HepG2 (cell line): ENCODE measurements around the gene SERTAD2. TPM values are rescaled to one million over a fixed set of nuclear protein-coding genes. Genes with fewer than 3 reads are reported as not detected.

Experiments used
- ATAC-seq: fragments of 200-7000 bp; cut with Tn5 transposase; 3 replicates; pipeline ENCODE4 v1.9.1; 2020; ENCODE audit warnings: mild to moderate bottlenecking, moderate library complexity
- BruUV-seq: library from RNA; stranded (reverse); fragments of 400-500 nt; replicated peaks from 2 replicates; lab custom pipeline; 2021; lab: Mats Ljungman, UMichigan
- CTCF ChIA-PET: fragments of 300-600 bp; formaldehyde crosslinking; extraction: SDS; loops from one replicate; lab custom pipeline; 2021; ENCODE audit warnings: low total read pairs, inconsistent platforms, low intra/inter-chr PET ratio; lab: Yijun Ruan, JAX
- POLR2A ChIA-PET: fragments of 350-600 bp; sonication (Branson Sonifier 250); formaldehyde crosslinking; loops from one replicate; lab custom pipeline; 2020; ENCODE audit warnings: antibody characterized with exemption, inconsistent platforms; lab: Yijun Ruan, JAX
- DNase-seq: peaks from one replicate; pipeline ENCODE4 v3.0.0-alpha.2; 2015; ENCODE audit warnings: low spot score
- FAIRE-seq: peaks from 3 replicates; lab custom pipeline; 2011; peaks lifted over from hg19 to GRCh38; lab: Jason Lieb, UNC
- H2AFZ ChIP-seq: one replicate; pipeline ENCODE4 v1.6.1; 2011; ENCODE audit warnings: low read length, inconsistent platforms
- H3K27ac ChIP-seq: fragments of 300-600 bp; 3 replicates; pipeline ENCODE4 v1.8.0; 2011; ENCODE audit warnings: mixed run types, mild to moderate bottlenecking, mixed read lengths, low read length, inconsistent platforms; ENCODE audit not compliant: insufficient read depth; ENCODE audit errors: extremely low read length
- H3K27me3 ChIP-seq, 2 experiments: fragments of 200-600 bp in 1 of 2; 2 replicates in 1 of 2; 3 replicates in 1 of 2; pipeline versions ENCODE4 v1.6.0 to v1.8.0; 2011; ENCODE audit warnings: low read length in 2 of 2, mild to moderate bottlenecking in 2 of 2, moderate library complexity in 2 of 2, inconsistent platforms in 1 of 2; ENCODE audit not compliant: insufficient read depth in 2 of 2, control insufficient read depth in 1 of 2
- H3K36me3 ChIP-seq, 2 experiments: fragments of 200-600 bp in 1 of 2; replicated peaks in 1 of 2; 2 replicates in 1 of 2; 3 replicates in 1 of 2; pipeline versions ENCODE4 v1.5.1 to v1.8.0; 2011; ENCODE audit warnings: low read length in 2 of 2, inconsistent platforms in 1 of 2; ENCODE audit not compliant: insufficient read depth in 2 of 2, control insufficient read depth in 1 of 2
- H3K4me1 ChIP-seq: 2 replicates; pipeline ENCODE4 v1.5.1; 2012; ENCODE audit warnings: low read length, inconsistent platforms; ENCODE audit not compliant: insufficient read depth
- H3K4me2 ChIP-seq: 2 replicates; pipeline ENCODE4 v1.6.0; 2011; ENCODE audit warnings: low read depth, low read length, inconsistent platforms
- H3K4me3 ChIP-seq, 3 experiments: fragments of 200-600 bp in 1 of 3; sonication (generic), shearing (Covaris generic) in 1 of 3; replicated peaks in 1 of 3; 2 replicates each; pipeline ENCODE4 v1.5.1; 2011 to 2016; ENCODE audit warnings: low read length in 3 of 3, inconsistent platforms in 2 of 3, low read depth in 2 of 3, mild to moderate bottlenecking in 2 of 3, control low read depth in 1 of 3, mixed read lengths in 1 of 3; ENCODE audit not compliant: insufficient read depth in 1 of 3
- H3K79me2 ChIP-seq: one replicate; pipeline ENCODE4 v1.6.1; 2011; ENCODE audit warnings: low read length, inconsistent platforms; ENCODE audit not compliant: insufficient read depth
- H3K9ac ChIP-seq: 2 replicates; pipeline ENCODE4 v1.6.0; 2011; ENCODE audit warnings: mild to moderate bottlenecking, low read depth, low read length, inconsistent platforms; ENCODE audit not compliant: insufficient read depth
- H3K9me3 ChIP-seq: 2 replicates; pipeline ENCODE4 v1.5.1; 2012; ENCODE audit warnings: mild to moderate bottlenecking, low read length
- H4K20me1 ChIP-seq: 2 replicates; pipeline ENCODE4 v1.6.0; 2011; ENCODE audit warnings: inconsistent platforms, mild to moderate bottlenecking, low read length, moderate library complexity; ENCODE audit not compliant: insufficient read depth
- BCL6 ChIP-seq: IDR thresholded peaks from 2 replicates; pipeline ENCODE4 v1.6.1; 2016; ENCODE audit warnings: missing genetic modification reagents, missing compliant biosample characterization
- E2F2 ChIP-seq: sonication (generic); formaldehyde crosslinking; IDR thresholded peaks from 2 replicates; pipeline ENCODE4 v1.4.0; 2020; ENCODE audit warnings: missing genetic modification reagents, borderline replicate concordance
- HNF4A ChIP-seq: sonication (generic); formaldehyde crosslinking; IDR thresholded peaks from 2 replicates; pipeline ENCODE4 v1.4.0; 2020; ENCODE audit warnings: missing genetic modification reagents
- LCORL ChIP-seq, 2 experiments: fragments of 450-650 bp in 1 of 2; sonication (generic) in 1 of 2; formaldehyde crosslinking in 1 of 2; IDR thresholded peaks; 2 replicates each; pipeline versions ENCODE4 v1.5.0 to v1.6.1; 2017 to 2020; ENCODE audit warnings: antibody characterized with exemption in 1 of 2, missing genetic modification reagents in 1 of 2
- MTA1 ChIP-seq: sonication (generic); formaldehyde crosslinking; IDR thresholded peaks from 2 replicates; pipeline ENCODE4 v1.4.0; 2020; ENCODE audit warnings: missing genetic modification reagents, mild to moderate bottlenecking, borderline replicate concordance
- PCBP2 ChIP-seq: fragments of 200-400 bp; formaldehyde crosslinking; optimal IDR thresholded peaks from 2 replicates; pipeline ENCODE3; 2018; ENCODE audit warnings: low read length, low read depth; ENCODE audit not compliant: poor library complexity, severe bottlenecking
- SOX6 ChIP-seq, 2 experiments: fragments of 450-650 bp in 1 of 2; sonication (generic) in 1 of 2; formaldehyde crosslinking in 1 of 2; IDR thresholded peaks; 2 replicates each; pipeline versions ENCODE4 v1.4.0 to v1.6.1; 2017 to 2020; ENCODE audit warnings: antibody characterized with exemption in 1 of 2, mild to moderate bottlenecking in 1 of 2, missing genetic modification reagents in 1 of 2
- SRSF4 ChIP-seq: fragments of 200-400 bp; formaldehyde crosslinking; IDR thresholded peaks from one replicate; pipeline ENCODE4 v1.6.1; 2018; ENCODE audit warnings: mild to moderate bottlenecking, low read depth, low read length, moderate library complexity; ENCODE audit not compliant: poor library complexity, severe bottlenecking
- TBL1XR1 ChIP-seq: fragments of 150-350 bp; IDR thresholded peaks from 2 replicates; pipeline ENCODE4 v1.6.1; 2014; ENCODE audit warnings: borderline replicate concordance, low read length; ENCODE audit not compliant: partially characterized antibody
- ZBTB25 ChIP-seq: IDR thresholded peaks from 2 replicates; pipeline ENCODE4 v1.6.1; 2018; ENCODE audit warnings: missing genetic modification reagents
- ZFP62 ChIP-seq: sonication (generic); formaldehyde crosslinking; IDR thresholded peaks from 2 replicates; pipeline ENCODE4 v1.4.0; 2020; ENCODE audit warnings: missing genetic modification reagents
- ZHX1 ChIP-seq: sonication (generic); formaldehyde crosslinking; IDR thresholded peaks from 2 replicates; pipeline ENCODE4 v1.8.1; 2022; ENCODE audit warnings: low read depth, mild to moderate bottlenecking, missing genetic modification reagents
- ZNF704 ChIP-seq: sonication (generic); formaldehyde crosslinking; IDR thresholded peaks from 2 replicates; pipeline ENCODE4 v1.8.1; 2023; ENCODE audit warnings: mild to moderate bottlenecking, inconsistent platforms, moderate library complexity, missing genetic modification reagents, borderline replicate concordance
- in situ Hi-C: cut with HindIII; loops from 2 replicates; pipeline ENCODE4 v1.10.0; 2017; ENCODE audit warnings: low pct_unique_long_range_greater_than_20kb; ENCODE audit not compliant: extremely low pct_ligation_motif_present
- intact Hi-C: fragments of 100-400 bp; cut with micrococcal nuclease; formaldehyde crosslinking; loops from one replicate; pipeline ENCODE4 v1.10.0; 2022; ENCODE audit not compliant: unreplicated experiment
- polyA plus RNA-seq, 8 experiments: library from polyadenylated mRNA; depleted of rRNA in 3 of 8; stranded (reverse) in 7 of 8; unstranded in 1 of 8; fragments of >200 nt; fragmentation: Illumina TruSeq in 4 of 8; extraction: Trizol in 4 of 8; gene quantifications; 2 replicates each; pipeline versions ENCODE4 v1.2.1 to v1.2.3, GENCODE V29; 2011 to 2016; ENCODE audit warnings: low read depth in 4 of 8, missing spikeins in 1 of 8, mixed read lengths in 1 of 8; ENCODE audit not compliant: insufficient read depth in 1 of 8
- total RNA-seq, 5 experiments: library from RNA; depleted of rRNA; stranded (reverse); fragments of >200 nt; fragmentation: Illumina TruSeq; extraction: Trizol; gene quantifications; 2 replicates each; pipeline ENCODE4 v1.2.3, GENCODE V29; 2016; ENCODE audit warnings: low read depth in 1 of 5
- TF ChIP-seq, protein P1 (sequence below): sonication (generic); formaldehyde crosslinking; IDR thresholded peaks from 2 replicates; pipeline ENCODE4 v1.4.0; 2020; ENCODE audit warnings: mild to moderate bottlenecking, missing genetic modification reagents, borderline replicate concordance

SERTAD2 gene
- total and polyA plus RNA-seq, 2 of the 13 experiments (the other 11 are each of a cell fraction or from before 2014, with no cell fraction given): 6.7 to 22.6 TPM

DNA sequence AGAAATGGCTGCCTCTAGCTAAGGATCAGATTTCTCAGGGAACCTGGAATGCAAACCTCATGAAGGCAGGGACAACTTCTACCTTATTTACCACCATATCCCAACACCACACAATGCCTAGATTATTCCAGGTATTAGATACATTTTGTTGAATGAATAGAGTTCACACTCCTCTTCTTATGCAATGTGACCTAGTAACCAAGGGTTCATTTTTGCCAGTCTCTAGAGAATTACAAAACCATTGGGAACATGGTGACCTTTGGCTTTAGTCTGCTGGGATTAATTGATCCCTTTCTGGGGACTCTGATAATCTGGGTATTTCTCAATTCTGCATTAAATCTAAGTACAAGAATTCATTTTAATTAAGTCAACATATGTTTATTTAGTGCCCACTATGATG lies 35.2 kb upstream of the SERTAD2 start:
- Histone ChIP-seq H3K27ac (no peak overlapping the region), H3K4me1 (peaks cover 39% of the 10 kb centered on the region), H3K4me2 (no peak overlapping the region), H3K36me3 (no peaks in the 10 kb centered on the region), H3K79me2 (no peaks in the 10 kb centered on the region), H4K20me1 (no peaks in the 10 kb centered on the region), H3K27me3 (no peaks in the 10 kb centered on the region), H3K4me3 (no peak overlapping the region), H3K9ac (no peak overlapping the region), H3K9me3 (peaks cover 9% of the 10 kb centered on the region), H2AFZ (no peak overlapping the region)
- CTCF ChIA-PET: no interaction called here
- ATAC-seq: no peak
- intact Hi-C loops: loop anchor here (5.0 kb wide), 2 partner anchors 37 to 43 kb away; partner anchors contain the start of gene SERTAD2
- in situ Hi-C loops: no loop called here
- peak; percentile 59 for DNase-seq
- no TSS peak for BruUV-seq
- POLR2A ChIA-PET: interaction anchor here (0.6 to 1.7 kb wide), 3 partner anchors 35 to 62 kb away, joined by 3 to 17 read pairs (median 3); partner anchors contain the start of gene SERTAD2
- FAIRE-seq: no peak
- no peak for TF ChIP-seq MTA1 (CRISPR knock-in tag)
- TF ChIP-seq ZBTB25 (CRISPR knock-in tag): 0 out of 2 replicates have a peak, but pooled peaks have one; percentile 13
- no peak for TF ChIP-seq ZHX1 (CRISPR knock-in tag)
- TF ChIP-seq BCL6 (CRISPR knock-in tag): peak; percentile 86
- TF ChIP-seq, protein P1, sequence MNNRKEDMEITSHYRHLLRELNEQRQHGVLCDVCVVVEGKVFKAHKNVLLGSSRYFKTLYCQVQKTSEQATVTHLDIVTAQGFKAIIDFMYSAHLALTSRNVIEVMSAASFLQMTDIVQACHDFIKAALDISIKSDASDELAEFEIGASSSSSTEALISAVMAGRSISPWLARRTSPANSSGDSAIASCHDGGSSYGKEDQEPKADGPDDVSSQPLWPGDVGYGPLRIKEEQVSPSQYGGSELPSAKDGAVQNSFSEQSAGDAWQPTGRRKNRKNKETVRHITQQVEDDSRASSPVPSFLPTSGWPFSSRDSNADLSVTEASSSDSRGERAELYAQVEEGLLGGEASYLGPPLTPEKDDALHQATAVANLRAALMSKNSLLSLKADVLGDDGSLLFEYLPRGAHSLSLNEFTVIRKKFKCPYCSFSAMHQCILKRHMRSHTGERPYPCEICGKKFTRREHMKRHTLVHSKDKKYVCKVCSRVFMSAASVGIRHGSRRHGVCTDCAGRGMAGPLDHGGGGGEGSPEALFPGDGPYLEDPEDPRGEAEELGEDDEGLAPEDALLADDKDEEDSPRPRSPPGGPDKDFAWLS: no peak
- TF ChIP-seq PCBP2: no peak
- TF ChIP-seq LCORL (IDR thresholded peaks at IDR 0.05): no peak
- TF ChIP-seq LCORL (CRISPR knock-in tag; IDR thresholded peaks at IDR 0.05): no peak
- no peak for TF ChIP-seq SOX6 (IDR thresholded peaks at IDR 0.05)
- peak; percentile 77 for TF ChIP-seq SOX6 (CRISPR knock-in tag; IDR thresholded peaks at IDR 0.05)
- TF ChIP-seq SRSF4: no peak
- TF ChIP-seq ZNF704 (CRISPR knock-in tag): no peak
- TF ChIP-seq ZFP62: no peak
- peak; percentile 92 for TF ChIP-seq TBL1XR1
- no peak for TF ChIP-seq E2F2
- peak; percentile 92 for TF ChIP-seq HNF4A (CRISPR knock-in tag)
